Keratinocyte (primary cell): ENCODE measurements around the gene CCN2. TPM values are rescaled to one million over a fixed set of nuclear protein-coding genes. Genes with fewer than 3 reads are reported as not detected.
"Not testable (repeated sequence)": the region's sequence is repeated elsewhere in the genome, so short reads cannot be mapped to it uniquely, and the experiment has no call there.

Source experiments
- DNase-seq: peaks from one replicate; pipeline ENCODE4 v3.0.0-alpha.2; 2011; ENCODE audit warnings: low read depth, missing footprints, low spot score
- FAIRE-seq: peaks from 2 replicates; lab custom pipeline; 2011; peaks lifted over from hg19 to GRCh38; lab: Jason Lieb, UNC
- H2AFZ ChIP-seq: 2 replicates; pipeline ENCODE4 v1.6.0; 2012; ENCODE audit warnings: low read length, control low read depth, inconsistent platforms; ENCODE audit not compliant: control insufficient read depth
- H3K27ac ChIP-seq: 2 replicates; pipeline ENCODE4 v1.5.1; 2011; ENCODE audit warnings: low read length; ENCODE audit not compliant: control insufficient read depth, insufficient read depth
- H3K27me3 ChIP-seq: 3 replicates; pipeline ENCODE4 v1.6.0; 2011; ENCODE audit warnings: low read length; ENCODE audit not compliant: control insufficient read depth, insufficient read depth; ENCODE audit errors: extremely low read depth
- H3K36me3 ChIP-seq, 2 experiments: 2 replicates in 1 of 2; 3 replicates in 1 of 2; pipeline ENCODE4 v1.5.1; 2011; ENCODE audit warnings: low read length in 2 of 2, mild to moderate bottlenecking in 1 of 2; ENCODE audit not compliant: control insufficient read depth in 2 of 2, insufficient read depth in 2 of 2; ENCODE audit errors: extremely low read depth in 1 of 2
- H3K4me1 ChIP-seq: 3 replicates; pipeline ENCODE4 v1.5.1; 2011; ENCODE audit warnings: low read length; ENCODE audit not compliant: control insufficient read depth, insufficient read depth; ENCODE audit errors: extremely low read depth
- H3K4me2 ChIP-seq: 3 replicates; pipeline ENCODE4 v1.6.0; 2011; ENCODE audit warnings: low read depth, low read length; ENCODE audit not compliant: control insufficient read depth, insufficient read depth; ENCODE audit errors: extremely low read depth
- H3K4me3 ChIP-seq, 3 experiments: fragments of 200-600 bp in 1 of 3; sonication (generic) in 1 of 3; 2 replicates in 2 of 3; 3 replicates in 1 of 3; pipeline ENCODE4 v1.5.1; 2011 to 2016; ENCODE audit warnings: low read length in 3 of 3, mild to moderate bottlenecking in 3 of 3, control low read depth in 2 of 3, inconsistent platforms in 1 of 3, low read depth in 1 of 3, mixed read lengths in 1 of 3, mixed run types in 1 of 3, moderate library complexity in 1 of 3; ENCODE audit not compliant: control insufficient read depth in 2 of 3, insufficient read depth in 2 of 3; ENCODE audit errors: extremely low read depth in 1 of 3
- H3K79me2 ChIP-seq: 2 replicates; pipeline ENCODE4 v1.6.0; 2012; ENCODE audit warnings: low read length; ENCODE audit not compliant: control insufficient read depth, insufficient read depth
- H3K9ac ChIP-seq: 3 replicates; pipeline ENCODE4 v1.6.0; 2011; ENCODE audit warnings: low read length; ENCODE audit not compliant: control insufficient read depth, insufficient read depth; ENCODE audit errors: extremely low read depth
- H3K9me1 ChIP-seq: 3 replicates; pipeline ENCODE4 v1.6.0; 2011; ENCODE audit warnings: low read length; ENCODE audit not compliant: control insufficient read depth, insufficient read depth; ENCODE audit errors: extremely low read depth
- H3K9me3 ChIP-seq: 2 replicates; pipeline ENCODE4 v1.5.1; 2012; ENCODE audit warnings: low read depth, low read length; ENCODE audit not compliant: control insufficient read depth
- H4K20me1 ChIP-seq: 3 replicates; pipeline ENCODE4 v1.6.0; 2011; ENCODE audit warnings: low read length; ENCODE audit not compliant: control insufficient read depth, insufficient read depth; ENCODE audit errors: extremely low read depth
- CTCF ChIP-seq, 3 experiments: IDR thresholded peaks in 1 of 3; conservative IDR thresholded peaks in 1 of 3; optimal IDR thresholded peaks in 1 of 3; 2 replicates in 2 of 3; 3 replicates in 1 of 3; pipeline versions ENCODE3 to v1.5.1; 2011; ENCODE audit warnings: low read length in 3 of 3, mild to moderate bottlenecking in 3 of 3, moderate library complexity in 2 of 3, control low read depth in 1 of 3, inconsistent platforms in 1 of 3; ENCODE audit not compliant: insufficient read depth in 2 of 3; ENCODE audit errors: extremely low read depth in 1 of 3
- EZH2 ChIP-seq: IDR thresholded peaks from one replicate; pipeline ENCODE4 v1.6.1; 2012; ENCODE audit warnings: inconsistent platforms, mild to moderate bottlenecking, low read length, moderate library complexity
- dilution Hi-C: fragments of 300-500 bp; cut with MboI; formaldehyde crosslinking; loops from one replicate; pipeline ENCODE4 v1.7.0; 2020; ENCODE audit warnings: low sequenced_read_pairs; ENCODE audit not compliant: extremely low pct_ligation_motif_present
- polyA plus RNA-seq, 5 experiments: library from polyadenylated mRNA; depleted of rRNA in 3 of 5; stranded (reverse) in 3 of 5; stranded (forward) in 1 of 5; unstranded in 1 of 5; fragments of >200 nt; gene quantifications; 1 replicate in 1 of 5; 2 replicates in 3 of 5; 3 replicates in 1 of 5; pipeline versions ENCODE4 v1.2.1 to v1.2.3, GENCODE V29; 2011 to 2012; ENCODE audit warnings: missing spikeins in 2 of 5, low read depth in 1 of 5, low replicate concordance in 1 of 5

The CCN2 gene
- polyA plus RNA-seq, 1 donor (not counting 4 experiments of a cell fraction or from before 2014, with no cell fraction given): 78.2 TPM

GRCh38 chr6:131917318-131917717, 33.9 kb downstream of the CCN2 start:
- Histone ChIP-seq H2AFZ (no peak overlapping the region), H3K9ac (no peak overlapping the region), H4K20me1 (no peaks in the 10 kb centered on the region), H3K27me3 (peaks cover 3% of the 10 kb centered on the region), H3K79me2 (no peaks in the 10 kb centered on the region), H3K9me1 (no peaks in the 10 kb centered on the region), H3K27ac (no peak overlapping the region), H3K36me3 (no peaks in the 10 kb centered on the region), H3K4me1 (peaks cover 3% of the 10 kb centered on the region), H3K9me3 (no peaks in the 10 kb centered on the region), H3K4me3 (no peak overlapping the region), H3K4me2 (no peak overlapping the region)
- DNase-seq: no peak
- no peak for TF ChIP-seq EZH2
- TF ChIP-seq CTCF (optimal IDR thresholded peaks at IDR 0.05 in 1 of 3, IDR thresholded peaks at IDR 0.05 in 1 of 3, conservative IDR thresholded peaks at IDR 0.05 in 1 of 3; ENCODE audit: extremely low read depth in 1 of 3, insufficient read depth in 2 of 3, low read length in 3 of 3): no peak
- dilution Hi-C loops: no loop called here
- FAIRE-seq: no peak

- Histone ChIP-seq H3K36me3 (no peaks in the 10 kb centered on the region), H4K20me1 (no peaks in the 10 kb centered on the region), H3K9ac (no peak overlapping the region), H3K27me3 (peaks cover 3% of the 10 kb centered on the region), H3K9me3 (no peaks in the 10 kb centered on the region), H3K4me2 (no peak overlapping the region), H3K4me1 (peaks cover 3% of the 10 kb centered on the region), H3K4me3 (no peak overlapping the region), H3K27ac (no peak overlapping the region), H3K9me1 (no peaks in the 10 kb centered on the region), H2AFZ (no peak overlapping the region), H3K79me2 (no peaks in the 10 kb centered on the region)
- DNase-seq (no peak), FAIRE-seq (no peak)
- TF ChIP-seq CTCF (optimal IDR thresholded peaks at IDR 0.05 in 1 of 3, IDR thresholded peaks at IDR 0.05 in 1 of 3, conservative IDR thresholded peaks at IDR 0.05 in 1 of 3; ENCODE audit: extremely low read depth in 1 of 3, insufficient read depth in 2 of 3, low read length in 3 of 3) (no peak), EZH2 (no peak)
- dilution Hi-C loops: no loop called here
Measured at GRCh38 chr6:131916847-131917246, 34.3 kb downstream of the CCN2 start.

- DNase-seq, H2AFZ ChIP-seq, FAIRE-seq, H3K9me3 ChIP-seq, H4K20me1 ChIP-seq, H3K79me2 ChIP-seq, H3K4me2 ChIP-seq, H3K36me3 ChIP-seq, dilution Hi-C loops, H3K27ac ChIP-seq, H3K4me1 ChIP-seq, H3K27me3 ChIP-seq, H3K9me1 ChIP-seq, H3K9ac ChIP-seq, H3K4me3 ChIP-seq: not testable (repeated sequence)
Measured at GRCh38 chr6:131916091-131916796, 34.9 kb downstream of the CCN2 start.
